Body of pancreas (tissue), 4 donors: Measurements from ENCODE around the gene CSTB.

Experiments used
- POLR2A ChIP-seq, 3 donors: fragments of 450-650 bp; IDR thresholded peaks; one replicate each; pipeline ENCODE4 v1.6.1; 2016; ENCODE audit warnings: antibody characterized with exemption in 3 of 3, mild to moderate bottlenecking in 2 of 3
- TF ChIP-seq, protein P1 (sequence below), 7 experiments: fragments of 450-650 bp in 4 of 7; fragments of 200-600 bp in 3 of 7; sonication (generic) in 3 of 7; IDR thresholded peaks; one replicate each; pipeline ENCODE4 v1.5.1; 2016 to 2019; ENCODE audit warnings: antibody characterized with exemption in 7 of 7

DNA sequence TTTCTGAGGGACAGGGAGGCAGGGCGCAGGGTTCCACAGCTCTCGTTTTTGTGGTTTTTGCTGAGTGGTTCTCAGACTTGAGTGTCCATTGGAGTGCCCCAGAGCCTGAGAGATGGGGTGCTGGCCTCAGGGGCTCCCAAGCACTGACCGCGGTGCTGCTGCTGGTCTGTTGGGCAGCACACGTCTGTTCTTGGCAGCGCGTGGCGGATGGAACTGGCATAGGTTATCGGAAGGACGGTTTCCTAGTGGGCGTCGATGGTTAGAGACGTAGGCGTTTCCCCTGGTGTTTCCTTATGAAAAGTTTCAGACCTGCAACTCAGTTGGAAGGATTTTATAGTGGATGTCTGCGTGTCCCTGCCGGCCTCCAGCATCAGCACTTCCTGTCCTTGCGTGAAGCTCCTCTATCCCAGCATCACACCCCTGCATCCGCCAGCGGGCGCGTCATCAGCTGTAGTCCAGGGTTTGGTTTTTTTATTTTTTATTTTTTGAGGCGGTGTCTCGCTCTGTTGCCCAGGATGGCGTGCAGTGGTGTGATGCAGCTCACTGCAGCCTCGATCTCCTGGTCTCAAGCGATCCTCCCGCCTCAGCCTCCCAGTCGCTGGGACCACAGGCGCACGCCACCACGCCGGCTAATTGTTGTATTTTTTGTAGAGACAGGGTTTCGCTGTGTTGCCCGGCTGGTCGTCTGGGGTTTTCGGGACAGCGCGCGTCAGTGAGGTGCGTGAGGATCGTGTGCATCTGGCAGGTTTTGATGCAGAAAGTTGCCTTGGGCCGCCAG is 25.1 kb upstream of the CSTB start:
- TF ChIP-seq, protein P1, sequence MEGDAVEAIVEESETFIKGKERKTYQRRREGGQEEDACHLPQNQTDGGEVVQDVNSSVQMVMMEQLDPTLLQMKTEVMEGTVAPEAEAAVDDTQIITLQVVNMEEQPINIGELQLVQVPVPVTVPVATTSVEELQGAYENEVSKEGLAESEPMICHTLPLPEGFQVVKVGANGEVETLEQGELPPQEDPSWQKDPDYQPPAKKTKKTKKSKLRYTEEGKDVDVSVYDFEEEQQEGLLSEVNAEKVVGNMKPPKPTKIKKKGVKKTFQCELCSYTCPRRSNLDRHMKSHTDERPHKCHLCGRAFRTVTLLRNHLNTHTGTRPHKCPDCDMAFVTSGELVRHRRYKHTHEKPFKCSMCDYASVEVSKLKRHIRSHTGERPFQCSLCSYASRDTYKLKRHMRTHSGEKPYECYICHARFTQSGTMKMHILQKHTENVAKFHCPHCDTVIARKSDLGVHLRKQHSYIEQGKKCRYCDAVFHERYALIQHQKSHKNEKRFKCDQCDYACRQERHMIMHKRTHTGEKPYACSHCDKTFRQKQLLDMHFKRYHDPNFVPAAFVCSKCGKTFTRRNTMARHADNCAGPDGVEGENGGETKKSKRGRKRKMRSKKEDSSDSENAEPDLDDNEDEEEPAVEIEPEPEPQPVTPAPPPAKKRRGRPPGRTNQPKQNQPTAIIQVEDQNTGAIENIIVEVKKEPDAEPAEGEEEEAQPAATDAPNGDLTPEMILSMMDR (IDR thresholded peaks at IDR 0.05): no peak
- TF ChIP-seq POLR2A (IDR thresholded peaks at IDR 0.05): no peak
